Neural cell (in vitro differentiated cells): ENCODE data around the gene TPBGL. TPM values are rescaled to one million over a fixed set of nuclear protein-coding genes. Genes with fewer than 3 reads are reported as not detected.

Experiments
- H2AFZ ChIP-seq: fragments of 200-600, 300-800 bp; sonication (generic), shearing (Covaris generic); 2 replicates; pipeline ENCODE4 v1.6.0; 2014; ENCODE audit warnings: low read depth, mild to moderate bottlenecking, antibody characterized with exemption, low read length, moderate library complexity
- H3F3A ChIP-seq: fragments of 200-600 bp; shearing (Covaris generic); 2 replicates; pipeline ENCODE4 v1.6.1; 2016; ENCODE audit warnings: mild to moderate bottlenecking, moderate library complexity, mixed read lengths, antibody characterized with exemption, low read length; ENCODE audit not compliant: insufficient read depth, poor library complexity, severe bottlenecking
- H3K27ac ChIP-seq: fragments of 200-600, 300-800 bp; sonication (generic), shearing (Covaris generic); 2 replicates; pipeline ENCODE4 v1.5.1; 2014; ENCODE audit warnings: mild to moderate bottlenecking, low read length, moderate library complexity
- H3K27me3 ChIP-seq: fragments of 300-800, 200-600 bp; sonication (generic), shearing (Covaris generic); 2 replicates; pipeline ENCODE4 v1.6.0; 2014; ENCODE audit warnings: mild to moderate bottlenecking, low read depth, low read length, moderate library complexity; ENCODE audit not compliant: insufficient read depth
- H3K36me3 ChIP-seq: fragments of 300-800, 200-600 bp; sonication (generic), shearing (Covaris generic); 2 replicates; pipeline ENCODE4 v1.5.1; 2014; ENCODE audit warnings: mild to moderate bottlenecking, antibody characterized with exemption, low read length, moderate library complexity; ENCODE audit not compliant: insufficient read depth
- H3K4me2 ChIP-seq: fragments of 300-800, 200-600 bp; sonication (generic), shearing (Covaris generic); 2 replicates; pipeline ENCODE4 v1.6.0; 2014; ENCODE audit warnings: mild to moderate bottlenecking, low read length
- H3K4me3 ChIP-seq: fragments of 300-800, 200-600 bp; sonication (generic), shearing (Covaris generic); 2 replicates; pipeline ENCODE4 v1.5.1; 2014; ENCODE audit warnings: mild to moderate bottlenecking, low read length, moderate library complexity
- H3K79me2 ChIP-seq: fragments of 200-600 bp; shearing (Covaris generic); replicated peaks from 2 replicates; pipeline ENCODE4 v1.6.0; 2014; ENCODE audit warnings: mild to moderate bottlenecking, low read length, moderate library complexity; ENCODE audit not compliant: insufficient read depth
- H3K9ac ChIP-seq: fragments of 300-800, 200-600 bp; sonication (generic), shearing (Covaris generic); 2 replicates; pipeline ENCODE4 v1.6.1; 2016; ENCODE audit warnings: mild to moderate bottlenecking, low read length, mixed read lengths
- H3K9me2 ChIP-seq: fragments of 200-600 bp; shearing (Covaris generic); 2 replicates; pipeline ENCODE4 v1.6.1; 2016; ENCODE audit warnings: mild to moderate bottlenecking, low read length, mixed read lengths; ENCODE audit not compliant: insufficient read depth
- H3K9me3 ChIP-seq: fragments of 200-600, 300-800 bp; sonication (generic), shearing (Covaris generic); 2 replicates; pipeline ENCODE4 v1.6.1; 2016; ENCODE audit warnings: mild to moderate bottlenecking, mixed run types, low read length, moderate library complexity, mixed read lengths
- H4K20me1 ChIP-seq: fragments of 200-600 bp; shearing (Covaris generic); 2 replicates; pipeline ENCODE4 v1.6.1; 2016; ENCODE audit warnings: mild to moderate bottlenecking, mixed run types; ENCODE audit not compliant: insufficient read depth
- CTCF ChIP-seq: fragments of 450-650 bp; IDR thresholded peaks from 2 replicates; pipeline ENCODE4 v1.5.1; 2014; ENCODE audit warnings: antibody characterized with exemption, mild to moderate bottlenecking, moderate library complexity; ENCODE audit not compliant: poor library complexity, severe bottlenecking
- EP300 ChIP-seq: fragments of 450-650 bp; conservative IDR thresholded peaks from 2 replicates; pipeline ENCODE4 v1.6.1; 2014; ENCODE audit warnings: antibody characterized with exemption, mild to moderate bottlenecking, moderate library complexity; ENCODE audit not compliant: poor library complexity, severe bottlenecking
- EZH2 ChIP-seq: fragments of 200-600, 300-800 bp; shearing (Covaris generic), sonication (generic); IDR thresholded peaks from 2 replicates; pipeline ENCODE4 v1.6.1; 2014; ENCODE audit warnings: antibody characterized with exemption, low read length, borderline replicate concordance, mild to moderate bottlenecking; ENCODE audit not compliant: insufficient read depth, poor library complexity, severe bottlenecking
- MXI1 ChIP-seq: fragments of 450-650 bp; conservative IDR thresholded peaks from 2 replicates; pipeline ENCODE4 v1.6.1; 2014; ENCODE audit warnings: antibody characterized with exemption, mild to moderate bottlenecking; ENCODE audit not compliant: poor library complexity, severe bottlenecking
- POLR2AphosphoS5 ChIP-seq: IDR thresholded peaks from 2 replicates; pipeline ENCODE4 v1.6.1; 2012
- RAD21 ChIP-seq: fragments of 450-650 bp; conservative IDR thresholded peaks from 2 replicates; pipeline ENCODE4 v1.6.1; 2014; ENCODE audit warnings: antibody characterized with exemption, mild to moderate bottlenecking, moderate library complexity
- REST ChIP-seq: IDR thresholded peaks from 2 replicates; pipeline ENCODE4 v1.6.1; 2012; ENCODE audit warnings: borderline replicate concordance
- SMC3 ChIP-seq: fragments of 450-650 bp; conservative IDR thresholded peaks from 2 replicates; pipeline ENCODE4 v1.6.1; 2014; ENCODE audit warnings: antibody characterized with exemption, mild to moderate bottlenecking, moderate library complexity; ENCODE audit not compliant: poor library complexity
- TAF1 ChIP-seq: IDR thresholded peaks from 2 replicates; pipeline ENCODE4 v1.6.1; 2012; ENCODE audit warnings: low read depth
- polyA plus RNA-seq: library from polyadenylated mRNA; depleted of rRNA; stranded (reverse); fragments of >200 nt; gene quantifications from 2 replicates; pipeline ENCODE4 v1.2.3, GENCODE V29; 2014

Gene TPBGL
- polyA plus RNA-seq, 1 donor from 2014 or later, result not detected

GRCh38 chr11:75285776-75286360 lies 45.3 kb downstream of the TPBGL start:
- Histone ChIP-seq H3K9me2 (no peaks in the 10 kb centered on the region), H3K9ac (no peak overlapping the region), H3K4me3 (no peak overlapping the region), H3K79me2 (no peaks in the 10 kb centered on the region), H4K20me1 (no peaks in the 10 kb centered on the region), H3K9me3 (no peaks in the 10 kb centered on the region), H2AFZ (no peak overlapping the region), H3K36me3 (no peaks in the 10 kb centered on the region), H3K4me2 (no peak overlapping the region), H3K27me3 (no peaks in the 10 kb centered on the region), H3K27ac (no peak overlapping the region), H3F3A (no peaks in the 10 kb centered on the region)
- no peak for TF ChIP-seq SMC3
- TF ChIP-seq MXI1, result no peak
- no peak for TF ChIP-seq REST
- no peak for TF ChIP-seq TAF1
- TF ChIP-seq EZH2, result no peak
- TF ChIP-seq RAD21, result no peak
- no peak for TF ChIP-seq EP300
- TF ChIP-seq POLR2AphosphoS5, result no peak
- TF ChIP-seq CTCF, result no peak

GRCh38 chr11:75286826-75287465 lies 46.4 kb downstream of the TPBGL start:
- Histone ChIP-seq H3K9me3 (no peaks in the 10 kb centered on the region), H3K36me3 (no peaks in the 10 kb centered on the region)
- TF ChIP-seq REST, result no peak
- no peak for TF ChIP-seq MXI1
- TF ChIP-seq EP300, result no peak

More at GRCh38 chr11:75286826-75287465, 46.4 kb downstream of the TPBGL start:
- Histone ChIP-seq H2AFZ (no peak overlapping the region), H3K79me2 (no peaks in the 10 kb centered on the region), H3K27ac (no peak overlapping the region), H3K27me3 (no peaks in the 10 kb centered on the region), H3K9ac (no peak overlapping the region), H3K4me2 (no peak overlapping the region), H3F3A (no peaks in the 10 kb centered on the region), H4K20me1 (no peaks in the 10 kb centered on the region), H3K4me3 (no peak overlapping the region), H3K9me2 (no peaks in the 10 kb centered on the region)
